ENCODE data around the gene VGLL4.

Gene VGLL4

DNA sequence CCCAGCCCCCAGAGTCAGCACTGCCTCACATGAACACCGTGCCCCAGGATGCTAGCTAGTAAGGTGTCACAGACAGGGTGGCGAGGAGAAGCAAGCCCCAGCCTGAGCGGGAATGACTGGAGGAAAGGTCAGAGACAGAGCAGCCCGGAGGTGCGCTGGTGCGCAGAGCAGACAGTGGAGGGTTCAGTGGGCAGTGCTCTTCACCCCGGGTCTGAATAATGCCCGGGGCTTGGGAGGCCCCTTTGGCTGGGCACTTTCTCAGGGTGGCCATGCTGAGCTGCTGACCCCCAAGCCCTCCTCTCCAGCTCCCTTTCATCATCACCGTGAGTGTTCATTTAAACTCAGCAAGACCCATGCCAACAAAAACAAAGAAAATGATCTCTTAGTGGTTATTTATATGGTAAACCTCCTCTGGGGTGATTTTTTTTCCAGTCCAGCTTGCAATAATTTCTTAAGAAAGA is 110.8 kb downstream of the VGLL4 start:
- TF ChIP-seq CEBPB (IDR thresholded peaks at IDR 0.05) (no peak), TAF1 (IDR thresholded peaks at IDR 0.05; ENCODE audit: low read depth) (no peak), TEAD4 (IDR thresholded peaks at IDR 0.05) (no peak), EGR1 (IDR thresholded peaks at IDR 0.05) (no peak), TCF12 (IDR thresholded peaks at IDR 0.05; ENCODE audit: low read depth) (no peak), YY1 (IDR thresholded peaks at IDR 0.05; ENCODE audit: low read depth) (no peak), RAD21 (IDR thresholded peaks at IDR 0.05; ENCODE audit: low read depth) (no peak), CREB1 (IDR thresholded peaks at IDR 0.05; ENCODE audit: low read depth) (no peak)
- TF ChIP-seq, protein P1, sequence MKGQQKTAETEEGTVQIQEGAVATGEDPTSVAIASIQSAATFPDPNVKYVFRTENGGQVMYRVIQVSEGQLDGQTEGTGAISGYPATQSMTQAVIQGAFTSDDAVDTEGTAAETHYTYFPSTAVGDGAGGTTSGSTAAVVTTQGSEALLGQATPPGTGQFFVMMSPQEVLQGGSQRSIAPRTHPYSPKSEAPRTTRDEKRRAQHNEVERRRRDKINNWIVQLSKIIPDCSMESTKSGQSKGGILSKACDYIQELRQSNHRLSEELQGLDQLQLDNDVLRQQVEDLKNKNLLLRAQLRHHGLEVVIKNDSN (IDR thresholded peaks at IDR 0.05), result no peak
- TF ChIP-seq, protein P2, sequence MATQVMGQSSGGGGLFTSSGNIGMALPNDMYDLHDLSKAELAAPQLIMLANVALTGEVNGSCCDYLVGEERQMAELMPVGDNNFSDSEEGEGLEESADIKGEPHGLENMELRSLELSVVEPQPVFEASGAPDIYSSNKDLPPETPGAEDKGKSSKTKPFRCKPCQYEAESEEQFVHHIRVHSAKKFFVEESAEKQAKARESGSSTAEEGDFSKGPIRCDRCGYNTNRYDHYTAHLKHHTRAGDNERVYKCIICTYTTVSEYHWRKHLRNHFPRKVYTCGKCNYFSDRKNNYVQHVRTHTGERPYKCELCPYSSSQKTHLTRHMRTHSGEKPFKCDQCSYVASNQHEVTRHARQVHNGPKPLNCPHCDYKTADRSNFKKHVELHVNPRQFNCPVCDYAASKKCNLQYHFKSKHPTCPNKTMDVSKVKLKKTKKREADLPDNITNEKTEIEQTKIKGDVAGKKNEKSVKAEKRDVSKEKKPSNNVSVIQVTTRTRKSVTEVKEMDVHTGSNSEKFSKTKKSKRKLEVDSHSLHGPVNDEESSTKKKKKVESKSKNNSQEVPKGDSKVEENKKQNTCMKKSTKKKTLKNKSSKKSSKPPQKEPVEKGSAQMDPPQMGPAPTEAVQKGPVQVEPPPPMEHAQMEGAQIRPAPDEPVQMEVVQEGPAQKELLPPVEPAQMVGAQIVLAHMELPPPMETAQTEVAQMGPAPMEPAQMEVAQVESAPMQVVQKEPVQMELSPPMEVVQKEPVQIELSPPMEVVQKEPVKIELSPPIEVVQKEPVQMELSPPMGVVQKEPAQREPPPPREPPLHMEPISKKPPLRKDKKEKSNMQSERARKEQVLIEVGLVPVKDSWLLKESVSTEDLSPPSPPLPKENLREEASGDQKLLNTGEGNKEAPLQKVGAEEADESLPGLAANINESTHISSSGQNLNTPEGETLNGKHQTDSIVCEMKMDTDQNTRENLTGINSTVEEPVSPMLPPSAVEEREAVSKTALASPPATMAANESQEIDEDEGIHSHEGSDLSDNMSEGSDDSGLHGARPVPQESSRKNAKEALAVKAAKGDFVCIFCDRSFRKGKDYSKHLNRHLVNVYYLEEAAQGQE (IDR thresholded peaks at IDR 0.05; ENCODE audit: low read depth), result no peak

DNA sequence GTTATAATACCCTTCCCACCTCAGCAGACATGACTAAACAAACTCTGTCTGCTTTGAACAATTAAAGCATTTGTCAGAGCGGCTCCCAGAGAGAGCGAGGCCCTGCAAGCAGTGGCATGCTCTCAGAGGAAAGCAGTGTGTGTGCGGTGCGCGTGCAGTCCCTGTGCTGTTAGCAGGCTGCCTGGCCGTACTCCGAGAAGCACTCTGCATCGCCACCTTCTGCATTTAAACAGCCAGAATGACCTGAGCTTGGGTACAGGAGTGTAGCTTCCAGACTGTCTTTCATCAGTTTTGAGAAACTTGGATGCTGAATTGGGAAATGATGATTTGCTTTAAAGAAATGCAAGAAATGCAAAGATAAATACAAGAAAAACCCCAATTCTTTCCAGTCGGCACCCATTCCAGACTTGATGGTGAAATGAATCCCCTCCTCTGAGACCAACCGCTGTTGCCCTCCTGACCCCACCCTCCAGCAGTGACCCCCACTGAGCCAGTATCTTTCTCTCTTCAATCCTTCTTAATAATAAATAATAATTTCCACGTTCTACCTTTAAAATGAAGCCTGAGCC is 113.5 kb downstream of the VGLL4 start:
- TF ChIP-seq TCF12 (IDR thresholded peaks at IDR 0.05; ENCODE audit: low read depth) (no peak), ZBTB7A (IDR thresholded peaks at IDR 0.05; ENCODE audit: low read depth) (no peak)

DNA sequence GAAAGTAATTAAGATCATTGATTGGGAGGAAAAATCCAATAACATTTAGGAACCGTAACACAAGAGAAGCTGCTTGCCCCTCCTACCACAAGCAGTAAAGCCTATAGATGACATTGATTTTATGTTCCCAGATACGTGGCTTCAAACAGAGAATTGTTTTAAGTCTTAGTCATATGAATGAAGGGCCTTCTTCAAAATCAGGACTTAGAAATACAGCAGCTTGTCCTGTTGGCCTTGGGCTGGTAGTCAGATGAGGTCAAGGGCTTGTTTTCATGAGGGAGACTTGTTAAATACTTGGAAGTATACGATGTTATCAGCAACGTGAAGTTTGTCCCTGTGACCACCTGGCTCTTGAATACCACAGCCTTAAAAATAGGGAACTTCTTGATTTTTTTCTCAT is 114.4 kb downstream of the VGLL4 start:
- TF ChIP-seq TCF12 (IDR thresholded peaks at IDR 0.05; ENCODE audit: low read depth), result no peak
- TF ChIP-seq, protein P2 (IDR thresholded peaks at IDR 0.05; ENCODE audit: low read depth), result no peak
- TF ChIP-seq ZBTB7A (IDR thresholded peaks at IDR 0.05; ENCODE audit: low read depth), result no peak
- no peak for TF ChIP-seq RAD21 (IDR thresholded peaks at IDR 0.05; ENCODE audit: low read depth)
- TF ChIP-seq EP300 (IDR thresholded peaks at IDR 0.05; ENCODE audit: borderline replicate concordance), result no peak
- no peak for TF ChIP-seq FOXM1 (IDR thresholded peaks at IDR 0.05; ENCODE audit: borderline replicate concordance, low read depth)
- no peak for TF ChIP-seq CEBPB (IDR thresholded peaks at IDR 0.05)
- TF ChIP-seq, protein P1 (IDR thresholded peaks at IDR 0.05), result no peak
- no peak for TF ChIP-seq YY1 (IDR thresholded peaks at IDR 0.05; ENCODE audit: low read depth)
- no peak for TF ChIP-seq TEAD4 (IDR thresholded peaks at IDR 0.05)
- TF ChIP-seq, protein P3, sequence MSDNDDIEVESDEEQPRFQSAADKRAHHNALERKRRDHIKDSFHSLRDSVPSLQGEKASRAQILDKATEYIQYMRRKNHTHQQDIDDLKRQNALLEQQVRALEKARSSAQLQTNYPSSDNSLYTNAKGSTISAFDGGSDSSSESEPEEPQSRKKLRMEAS (IDR thresholded peaks at IDR 0.05), result no peak
- TF ChIP-seq TAF1 (IDR thresholded peaks at IDR 0.05; ENCODE audit: low read depth), result no peak
- TF ChIP-seq NFIC (IDR thresholded peaks at IDR 0.05), result no peak
- no peak for TF ChIP-seq CREB1 (IDR thresholded peaks at IDR 0.05; ENCODE audit: low read depth)
- no peak for TF ChIP-seq EGR1 (IDR thresholded peaks at IDR 0.05)

DNA sequence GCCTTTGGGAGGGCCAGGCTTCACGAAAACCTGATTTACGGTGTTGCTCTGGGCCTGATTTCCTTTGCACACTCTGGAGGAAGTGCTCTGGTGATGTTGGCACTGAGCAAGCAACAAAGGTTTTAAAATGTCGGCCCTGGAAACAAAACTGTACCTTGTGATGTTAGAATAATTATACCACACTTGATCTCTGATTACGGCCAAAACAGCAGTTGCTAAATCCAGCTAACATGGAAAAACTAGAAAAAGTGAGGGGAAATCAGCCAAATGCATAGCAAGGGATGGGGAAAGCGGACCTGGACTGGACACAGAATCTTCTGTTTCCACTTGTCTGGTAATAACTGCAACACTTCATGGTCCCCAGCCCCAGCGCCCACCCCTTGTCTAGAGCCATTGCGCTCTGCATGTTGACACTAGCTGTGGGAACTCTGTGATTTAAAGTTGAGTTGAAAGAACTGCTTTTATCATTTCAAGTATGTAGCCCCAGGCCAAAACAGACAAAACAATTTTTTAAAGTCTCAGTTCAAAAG is 120.1 kb downstream of the VGLL4 start:
- no peak for TF ChIP-seq ZBTB7A (IDR thresholded peaks at IDR 0.05; ENCODE audit: low read depth)
- TF ChIP-seq RAD21 (IDR thresholded peaks at IDR 0.05; ENCODE audit: low read depth), result no peak
- TF ChIP-seq, protein P1 (IDR thresholded peaks at IDR 0.05), result no peak
- no peak for TF ChIP-seq EGR1 (IDR thresholded peaks at IDR 0.05)
- TF ChIP-seq CREB1 (IDR thresholded peaks at IDR 0.05; ENCODE audit: low read depth), result no peak
- TF ChIP-seq TEAD4 (IDR thresholded peaks at IDR 0.05), result no peak
- TF ChIP-seq CEBPB (IDR thresholded peaks at IDR 0.05), result no peak
- no peak for TF ChIP-seq EP300 (IDR thresholded peaks at IDR 0.05; ENCODE audit: borderline replicate concordance)
- no peak for TF ChIP-seq FOXM1 (IDR thresholded peaks at IDR 0.05; ENCODE audit: borderline replicate concordance, low read depth)
- TF ChIP-seq, protein P2 (IDR thresholded peaks at IDR 0.05; ENCODE audit: low read depth), result no peak
- TF ChIP-seq NFIC (IDR thresholded peaks at IDR 0.05), result no peak
- no peak for TF ChIP-seq YY1 (IDR thresholded peaks at IDR 0.05; ENCODE audit: low read depth)
- TF ChIP-seq TAF1 (IDR thresholded peaks at IDR 0.05; ENCODE audit: low read depth), result no peak
- TF ChIP-seq, protein P3 (IDR thresholded peaks at IDR 0.05), result no peak
- no peak for TF ChIP-seq TCF12 (IDR thresholded peaks at IDR 0.05; ENCODE audit: low read depth)

Measured in Ishikawa (cell line).